ENCODE data around the gene ZNF845.
"Not testable (repeated sequence)": the region's sequence is repeated elsewhere in the genome, so short reads cannot be mapped to it uniquely, and the experiment has no call there.

- not testable (repeated sequence) for TF ChIP-seq ZNF138 (CRISPR knock-in tag; conservative IDR thresholded peaks at IDR 0.05); CTCF (IDR thresholded peaks at IDR 0.05); IRF2 (CRISPR knock-in tag; IDR thresholded peaks at IDR 0.05; ENCODE audit: borderline replicate concordance, low read depth); MXD4 (CRISPR knock-in tag; IDR thresholded peaks at IDR 0.05; ENCODE audit: borderline replicate concordance); USF1 (CRISPR knock-in tag; IDR thresholded peaks at IDR 0.05); TEAD4 (CRISPR knock-in tag; IDR thresholded peaks at IDR 0.05); GABPB1 (CRISPR knock-in tag; IDR thresholded peaks at IDR 0.05); ATF2 (CRISPR knock-in tag; IDR thresholded peaks at IDR 0.05; ENCODE audit: borderline replicate concordance, low read depth); USF2 (CRISPR knock-in tag; IDR thresholded peaks at IDR 0.05); KAT7 (CRISPR knock-in tag; IDR thresholded peaks at IDR 0.05; ENCODE audit: borderline replicate concordance); SP1 (CRISPR knock-in tag; conservative IDR thresholded peaks at IDR 0.05)
Observed at GRCh38 chr19:53301341-53301740, 32.2 kb upstream of the ZNF845 start.
